ENCODE data around the gene RAD51AP1.

Gene RAD51AP1

DNA sequence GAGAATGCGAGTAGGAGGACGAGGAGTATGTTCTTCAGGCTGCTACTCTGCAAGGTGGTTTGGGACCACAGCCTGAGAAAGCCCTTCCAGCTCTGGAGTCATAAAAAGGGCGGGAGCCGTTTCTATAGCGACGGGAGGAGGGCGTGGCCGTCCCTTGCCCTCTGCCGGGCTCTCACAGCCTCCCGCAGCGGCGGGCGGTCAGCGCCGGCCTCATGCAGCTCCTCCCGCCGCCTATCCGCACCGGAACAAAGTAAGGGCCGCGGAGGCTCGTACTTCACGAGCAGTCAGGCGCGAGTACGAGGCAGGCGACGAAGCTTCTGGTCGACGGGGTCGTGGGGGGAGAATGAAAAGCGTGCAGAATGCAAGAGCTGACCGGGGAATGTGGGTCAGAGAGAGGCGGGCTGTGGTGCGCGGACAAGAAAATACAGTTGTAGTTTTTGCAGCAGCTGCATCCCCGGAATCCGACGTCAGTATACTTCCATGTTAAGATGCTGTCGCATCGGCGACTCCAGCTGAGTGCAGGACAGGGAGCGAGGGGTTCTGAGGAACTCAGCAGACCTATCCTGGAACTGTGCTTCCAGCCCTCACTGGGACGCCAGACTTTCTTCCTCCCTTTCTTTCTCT is 23.5 kb downstream of the RAD51AP1 start, which contains the start of gene DYRK4:
TSS of gene DYRK4 (plus strand) at position 175 of the 624 bp plus-strand sequence. CDS start at position 213, 38 bp downstream.
- no peak for DNase-seq (ENCODE audit: low read depth)
- no peak within 1 kb of the TSS for H3K4me3 ChIP-seq (ENCODE audit: low read depth, low read length)
- TF ChIP-seq CTCF (IDR thresholded peaks at IDR 0.05; ENCODE audit: control insufficient read depth, extremely low read depth, insufficient read depth): no peak

- no peak for TF ChIP-seq CTCF (IDR thresholded peaks at IDR 0.05; ENCODE audit: control insufficient read depth, extremely low read depth, insufficient read depth)
- DNase-seq (ENCODE audit: low read depth): no peak
- H3K4me3 ChIP-seq (ENCODE audit: low read depth, low read length): no peak overlapping the region
Observed at GRCh38 chr12:4563336-4563735, 24.6 kb downstream of the RAD51AP1 start.

GRCh38 chr12:4564818-4565217 is 26.1 kb downstream of the RAD51AP1 start:
- no peak overlapping the region for H3K4me3 ChIP-seq (ENCODE audit: low read depth, low read length)
- no peak for DNase-seq (ENCODE audit: low read depth)
- TF ChIP-seq CTCF (IDR thresholded peaks at IDR 0.05; ENCODE audit: control insufficient read depth, extremely low read depth, insufficient read depth): no peak

DNA sequence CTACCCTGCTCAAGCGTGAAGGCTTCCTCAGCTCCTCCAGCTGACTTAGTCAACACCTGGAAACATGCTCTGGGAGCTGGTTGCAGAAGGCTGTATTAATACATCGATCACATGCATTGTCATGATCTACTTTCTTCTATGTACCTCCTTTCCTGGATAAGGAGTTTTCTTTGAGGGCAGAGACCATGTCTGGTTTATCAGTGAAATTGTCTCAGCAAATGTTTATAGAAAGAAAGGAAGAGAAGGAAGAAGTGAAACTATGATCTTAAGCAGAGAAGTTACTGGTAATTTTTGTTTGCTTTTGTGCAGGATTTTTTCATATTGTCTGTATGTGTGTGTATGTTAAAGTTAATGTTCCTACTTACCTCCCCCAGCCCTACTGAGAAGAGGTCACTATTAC is 27.8 kb downstream of the RAD51AP1 start:
- DNase-seq (ENCODE audit: low read depth): no peak
- no peak for TF ChIP-seq CTCF (IDR thresholded peaks at IDR 0.05; ENCODE audit: control insufficient read depth, extremely low read depth, insufficient read depth)
- no peak overlapping the region for H3K4me3 ChIP-seq (ENCODE audit: low read depth, low read length)

DNA sequence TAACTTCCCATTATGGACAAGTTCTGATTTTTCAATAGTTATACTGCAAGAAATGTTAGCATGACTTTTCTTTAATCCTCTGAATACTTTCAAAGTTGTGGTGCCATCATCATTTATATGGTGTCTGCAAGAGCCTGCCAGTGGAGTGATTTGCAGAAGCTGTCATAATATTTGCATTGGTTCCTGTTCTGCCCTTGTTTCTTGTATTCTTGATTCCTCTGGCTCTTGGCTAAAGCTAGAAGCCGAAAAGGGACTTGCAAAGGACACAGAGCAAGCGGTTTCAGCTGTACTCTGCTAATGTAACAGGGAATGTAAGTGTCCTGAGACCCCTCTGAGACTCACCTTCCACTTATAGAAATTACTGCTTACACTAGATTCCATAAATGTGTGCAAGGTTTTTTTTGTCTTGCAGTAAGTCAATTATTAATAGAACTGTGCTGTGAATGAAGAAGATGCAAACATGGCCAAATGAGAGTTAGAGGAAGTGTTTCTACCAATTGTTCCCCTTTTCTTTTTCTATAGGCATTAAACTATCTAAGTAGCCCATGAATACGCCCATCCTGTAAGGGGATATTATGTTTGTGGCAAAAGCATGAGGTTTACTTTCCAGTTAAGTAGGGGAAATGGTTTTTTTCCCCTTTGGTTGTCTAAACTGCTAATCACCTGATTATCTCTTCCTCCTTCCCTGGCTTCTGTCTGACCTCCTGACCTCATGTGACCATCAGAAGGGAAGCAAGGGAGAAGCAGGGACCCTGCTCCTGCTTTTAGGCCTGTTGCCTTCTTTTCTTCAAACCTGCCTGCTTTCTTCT is 28.6 kb downstream of the RAD51AP1 start:
- DNase-seq (ENCODE audit: low read depth): no peak
- no peak overlapping the region for H3K4me3 ChIP-seq (ENCODE audit: low read depth, low read length)
- TF ChIP-seq CTCF (IDR thresholded peaks at IDR 0.05; ENCODE audit: control insufficient read depth, extremely low read depth, insufficient read depth): no peak

DNA sequence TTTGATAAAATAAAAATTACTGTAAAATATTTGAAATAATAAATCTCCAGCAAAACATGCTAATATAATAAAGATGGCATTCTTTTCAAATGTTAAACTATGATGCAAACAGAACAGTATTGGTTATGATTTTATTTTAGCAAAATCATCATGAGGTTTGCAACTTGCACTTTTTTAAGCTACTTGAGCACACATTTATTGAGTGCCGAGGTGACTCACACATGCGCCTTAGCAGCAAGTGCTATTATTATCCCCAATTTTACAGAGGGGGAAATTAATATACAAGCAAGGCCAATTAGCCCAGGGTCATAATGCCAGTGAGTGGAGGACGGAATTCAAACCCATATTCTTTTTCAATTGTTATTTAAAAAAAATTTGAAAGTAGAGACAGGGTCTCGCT is 30.6 kb downstream of the RAD51AP1 start:
- TF ChIP-seq CTCF (IDR thresholded peaks at IDR 0.05; ENCODE audit: control insufficient read depth, extremely low read depth, insufficient read depth): no peak
- no peak for DNase-seq (ENCODE audit: low read depth)
- H3K4me3 ChIP-seq (ENCODE audit: low read depth, low read length): no peak overlapping the region

Data from LNCaP clone FGC (cell line).